ENCODE data around the gene NFIA.
"Not testable (repeated sequence)": the region's sequence is repeated elsewhere in the genome, so short reads cannot be mapped to it uniquely, and the experiment has no call there.

Gene NFIA

DNA sequence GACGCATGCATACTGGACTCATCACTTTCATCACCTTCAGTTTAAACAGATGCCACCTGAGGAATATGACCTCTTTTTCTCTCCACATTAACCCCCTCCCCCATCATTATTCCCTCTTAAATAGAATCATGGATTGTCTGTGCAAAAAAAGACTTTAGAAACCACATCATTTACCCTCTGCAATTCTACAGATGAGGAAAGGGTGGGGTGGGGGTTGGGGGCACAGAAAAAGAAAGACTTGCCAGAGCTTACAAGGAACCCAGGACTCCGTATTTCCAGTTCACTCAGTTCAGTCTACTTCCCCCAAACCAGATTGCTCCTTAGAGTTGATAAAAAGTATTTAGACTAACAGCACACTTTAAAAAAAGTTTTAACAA lies 26.2 kb upstream of the NFIA start:
- no peak for DNase-seq
- H3K27ac ChIP-seq = no peak overlapping the region
- H3K4me3 ChIP-seq (ENCODE audit: low read depth, low read length) = no peak overlapping the region
- no peaks in the 10 kb centered on the region for H3K36me3 ChIP-seq (replicated peaks)
- TF ChIP-seq, protein P1, sequence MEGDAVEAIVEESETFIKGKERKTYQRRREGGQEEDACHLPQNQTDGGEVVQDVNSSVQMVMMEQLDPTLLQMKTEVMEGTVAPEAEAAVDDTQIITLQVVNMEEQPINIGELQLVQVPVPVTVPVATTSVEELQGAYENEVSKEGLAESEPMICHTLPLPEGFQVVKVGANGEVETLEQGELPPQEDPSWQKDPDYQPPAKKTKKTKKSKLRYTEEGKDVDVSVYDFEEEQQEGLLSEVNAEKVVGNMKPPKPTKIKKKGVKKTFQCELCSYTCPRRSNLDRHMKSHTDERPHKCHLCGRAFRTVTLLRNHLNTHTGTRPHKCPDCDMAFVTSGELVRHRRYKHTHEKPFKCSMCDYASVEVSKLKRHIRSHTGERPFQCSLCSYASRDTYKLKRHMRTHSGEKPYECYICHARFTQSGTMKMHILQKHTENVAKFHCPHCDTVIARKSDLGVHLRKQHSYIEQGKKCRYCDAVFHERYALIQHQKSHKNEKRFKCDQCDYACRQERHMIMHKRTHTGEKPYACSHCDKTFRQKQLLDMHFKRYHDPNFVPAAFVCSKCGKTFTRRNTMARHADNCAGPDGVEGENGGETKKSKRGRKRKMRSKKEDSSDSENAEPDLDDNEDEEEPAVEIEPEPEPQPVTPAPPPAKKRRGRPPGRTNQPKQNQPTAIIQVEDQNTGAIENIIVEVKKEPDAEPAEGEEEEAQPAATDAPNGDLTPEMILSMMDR (IDR thresholded peaks at IDR 0.05; ENCODE audit: low read depth, low read length, missing control alignments) = no peak
- no peaks in the 10 kb centered on the region for H3K27me3 ChIP-seq (replicated peaks)
- in situ Hi-C loops (cut with HindIII; ENCODE audit: low pct_ligation_motif_present, low sequenced_read_pairs) = no loop called here

- TF ChIP-seq, protein P1 (IDR thresholded peaks at IDR 0.05; ENCODE audit: low read depth, low read length, missing control alignments) = no peak
- in situ Hi-C loops (cut with HindIII; ENCODE audit: low pct_ligation_motif_present, low sequenced_read_pairs) = no loop called here
- DNase-seq = peak; percentile 45
- no peaks in the 10 kb centered on the region for H3K36me3 ChIP-seq (replicated peaks)
- no peaks in the 10 kb centered on the region for H3K27me3 ChIP-seq (replicated peaks)
- peak overlapping the region; percentile 74 for H3K4me3 ChIP-seq (ENCODE audit: low read depth, low read length)
- no peak overlapping the region for H3K27ac ChIP-seq
These were observed 25.6 kb upstream of the NFIA start for GRCh38 chr1:61056573-61057439.

DNA sequence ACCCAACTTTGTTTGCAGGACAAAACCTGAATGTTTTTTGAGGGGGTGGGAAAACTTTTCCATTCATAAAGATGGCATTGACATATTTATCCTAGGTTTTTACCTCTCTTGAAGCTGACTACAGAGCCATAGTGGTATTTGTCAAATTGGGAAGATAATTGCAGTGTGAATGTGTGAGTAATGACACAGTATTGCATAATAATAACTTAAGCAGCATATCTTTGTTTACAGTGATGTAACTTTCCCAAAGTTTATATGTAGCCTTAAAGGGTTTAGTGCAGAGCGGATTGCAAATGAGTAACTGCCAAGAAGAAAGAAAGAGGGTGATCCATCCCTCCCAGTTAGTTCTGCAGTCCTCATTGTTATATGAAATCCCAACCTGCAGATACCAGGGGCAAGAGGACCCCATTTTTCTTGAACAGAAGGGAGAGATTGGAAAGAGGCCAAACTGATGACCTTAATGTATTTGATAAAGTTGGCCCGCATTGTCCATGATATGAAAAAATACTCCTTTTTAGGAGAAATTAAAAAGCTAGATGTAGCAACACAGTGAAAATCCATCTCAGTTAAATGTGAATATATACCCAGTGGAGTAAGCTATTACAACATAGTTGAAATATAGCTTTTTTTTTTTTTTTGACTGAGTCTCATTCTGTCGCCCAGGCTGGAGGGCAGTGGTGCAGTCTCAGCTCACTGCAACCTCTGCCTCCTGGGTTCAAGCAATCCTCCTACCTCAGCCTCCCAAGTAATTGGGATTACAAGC lies 23.7 kb upstream of the NFIA start:
- DNase-seq = no peak
- TF ChIP-seq, protein P1 (IDR thresholded peaks at IDR 0.05; ENCODE audit: low read depth, low read length, missing control alignments) = no peak

DNA sequence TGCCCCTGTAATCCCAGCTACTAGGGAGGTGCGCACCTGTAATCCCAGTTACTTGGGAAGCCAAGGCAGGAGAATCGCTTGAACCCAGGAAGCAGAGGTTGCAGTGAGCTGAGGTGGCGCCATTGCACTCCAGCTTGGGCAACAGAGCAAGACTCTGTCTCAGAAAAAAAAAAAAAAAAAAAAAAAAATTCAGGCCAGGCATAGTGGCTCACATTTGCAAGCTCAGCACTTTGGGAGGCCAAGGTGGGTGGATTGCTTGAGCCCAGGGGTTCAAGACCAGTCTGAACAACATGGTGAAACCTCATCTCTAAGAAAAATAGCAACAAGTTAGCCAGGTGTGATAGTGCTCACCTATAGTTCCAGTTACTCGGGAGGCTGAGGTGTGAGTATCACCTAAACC lies 20.8 kb upstream of the NFIA start:
- H3K36me3 ChIP-seq (replicated peaks); H3K27me3 ChIP-seq (replicated peaks); in situ Hi-C loops (cut with HindIII; ENCODE audit: low pct_ligation_motif_present, low sequenced_read_pairs); H3K4me3 ChIP-seq (ENCODE audit: low read depth, low read length); DNase-seq; H3K27ac ChIP-seq: not testable (repeated sequence)

More for the DNA sequence above, 23.7 kb upstream of the NFIA start:
- H3K27ac ChIP-seq = no peak overlapping the region
- H3K27me3 ChIP-seq (replicated peaks) = no peaks in the 10 kb centered on the region
- no peak overlapping the region for H3K4me3 ChIP-seq (ENCODE audit: low read depth, low read length)
- H3K36me3 ChIP-seq (replicated peaks) = no peaks in the 10 kb centered on the region
- in situ Hi-C loops (cut with HindIII; ENCODE audit: low pct_ligation_motif_present, low sequenced_read_pairs) = no loop called here

DNA sequence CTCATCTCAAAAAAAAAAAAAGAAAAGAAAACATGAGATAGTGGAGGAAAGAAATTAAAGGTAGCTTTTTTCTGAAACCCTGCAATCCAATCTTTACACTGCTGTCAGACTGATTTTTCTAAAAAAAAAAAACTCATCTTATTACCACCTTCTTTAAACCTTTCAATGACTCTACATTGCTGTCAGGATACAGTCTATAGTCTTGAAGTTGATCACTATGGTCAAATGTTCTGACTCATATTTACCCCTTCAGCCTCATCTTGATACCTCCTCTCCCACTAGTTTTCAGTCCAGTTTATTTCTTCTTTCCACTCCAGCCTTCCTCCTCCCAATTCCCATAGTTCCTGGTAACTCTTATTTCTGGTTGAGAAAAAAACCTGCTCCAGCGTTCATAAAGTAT lies 17.7 kb upstream of the NFIA start:
- in situ Hi-C loops (cut with HindIII; ENCODE audit: low pct_ligation_motif_present, low sequenced_read_pairs) = no loop called here
- Histone ChIP-seq H3K4me3 (ENCODE audit: low read depth, low read length) (no peak overlapping the region), H3K27ac (no peak overlapping the region), H3K27me3 (replicated peaks) (no peaks in the 10 kb centered on the region), H3K36me3 (replicated peaks) (no peaks in the 10 kb centered on the region)
- TF ChIP-seq, protein P1 (IDR thresholded peaks at IDR 0.05; ENCODE audit: low read depth, low read length, missing control alignments) = no peak
- no peak for DNase-seq

- no peak for DNase-seq
- in situ Hi-C loops (cut with HindIII; ENCODE audit: low pct_ligation_motif_present, low sequenced_read_pairs) = no loop called here
- no peaks in the 10 kb centered on the region for H3K36me3 ChIP-seq (replicated peaks)
- no peak overlapping the region for H3K4me3 ChIP-seq (ENCODE audit: low read depth, low read length)
- no peak overlapping the region for H3K27ac ChIP-seq
- H3K27me3 ChIP-seq (replicated peaks) = no peaks in the 10 kb centered on the region
- TF ChIP-seq, protein P1 (IDR thresholded peaks at IDR 0.05; ENCODE audit: low read depth, low read length, missing control alignments) = no peak
These were observed 14.8 kb upstream of the NFIA start for GRCh38 chr1:61067446-61068019.
